SIG-M5 (cell line): ENCODE results near the gene GOLGA6L9.
"Not testable (repeated sequence)": the region's sequence is repeated elsewhere in the genome, so short reads cannot be mapped to it uniquely, and the experiment has no call there.

ENCODE experiments used
- DNase-seq: peaks from one replicate; lab custom pipeline; 2025; lab: John Stamatoyannopoulos, UW

GOLGA6L9 gene, protein sequence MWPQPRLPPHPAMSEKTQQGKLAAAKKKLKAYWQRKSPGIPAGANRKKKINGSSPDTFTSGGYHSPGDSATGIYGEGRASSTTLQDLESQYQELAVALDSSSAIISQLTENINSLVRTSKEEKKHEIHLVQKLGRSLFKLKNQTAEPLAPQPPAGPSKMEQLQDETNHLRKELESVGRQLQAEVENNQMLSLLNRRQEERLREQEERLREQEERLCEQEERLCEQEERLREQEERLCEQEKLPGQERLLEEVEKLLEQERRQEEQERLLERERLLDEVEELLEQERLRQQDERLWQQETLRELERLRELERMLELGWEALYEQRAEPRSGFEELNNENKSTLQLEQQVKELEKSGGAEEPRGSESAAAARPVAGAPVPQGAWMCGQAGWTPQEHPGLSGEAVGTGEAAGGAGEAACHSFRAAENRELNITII

DNA sequence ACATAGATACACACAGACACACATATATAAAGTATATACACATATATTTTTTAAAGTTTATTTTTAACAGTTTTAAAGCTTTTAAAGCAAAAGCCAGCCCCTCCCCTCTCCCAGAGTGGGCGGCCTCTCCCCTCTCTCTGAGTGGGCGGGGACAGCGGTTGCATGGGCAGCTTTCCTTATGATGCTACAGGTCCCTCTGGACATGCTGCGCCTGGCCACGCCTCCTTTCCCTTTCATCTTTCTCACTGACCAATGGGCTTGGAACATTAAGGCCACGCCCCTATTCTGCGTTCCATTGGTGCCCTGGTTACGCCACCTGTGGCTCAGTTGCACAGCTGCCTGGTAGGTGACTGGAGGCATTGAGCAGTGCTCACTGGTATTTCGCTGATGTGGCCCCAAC is at the start of gene GOLGA6L9:
TSS of gene GOLGA6L9 (plus strand) at position 124 of the 400 bp plus-strand sequence. CDS start at position 388, 264 bp downstream.
- not testable (repeated sequence) for DNase-seq

DNA sequence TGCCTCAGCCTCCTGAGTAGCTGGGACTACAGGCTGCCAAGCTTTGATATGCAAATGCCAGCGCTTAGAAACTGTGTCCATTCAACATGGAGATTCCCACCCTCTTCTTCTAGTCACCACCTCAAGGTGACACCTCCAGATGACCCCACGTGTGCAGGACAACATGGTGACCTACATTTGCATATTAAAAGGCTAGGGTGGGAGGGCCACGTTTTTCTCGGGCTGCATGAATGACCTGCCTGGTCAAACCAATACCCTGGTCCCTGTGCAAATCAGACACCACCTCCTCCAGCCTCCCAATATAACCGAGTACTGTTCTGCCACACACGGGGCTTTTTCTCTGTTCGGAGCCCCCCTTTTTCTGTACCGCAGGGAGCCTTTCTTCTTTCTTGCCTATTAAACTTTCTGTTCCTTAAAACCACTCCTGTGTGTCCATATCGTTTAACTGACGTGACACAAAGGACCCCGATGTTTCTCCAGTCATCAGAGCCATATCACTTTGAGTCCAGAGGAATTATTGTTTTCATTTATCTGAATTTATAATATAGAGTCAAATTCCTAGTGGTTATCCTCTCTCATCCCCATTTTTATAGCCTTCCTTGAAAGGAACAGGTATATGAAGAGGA is 48.2 kb upstream of the GOLGA6L9 start:
- not testable (repeated sequence) for DNase-seq

GRCh38 chr15:82387209-82387608 is 42.4 kb upstream of the GOLGA6L9 start:
- DNase-seq = not testable (repeated sequence)

- not testable (repeated sequence) for DNase-seq
These were observed 39.5 kb upstream of the GOLGA6L9 start for GRCh38 chr15:82390152-82390551.

DNA sequence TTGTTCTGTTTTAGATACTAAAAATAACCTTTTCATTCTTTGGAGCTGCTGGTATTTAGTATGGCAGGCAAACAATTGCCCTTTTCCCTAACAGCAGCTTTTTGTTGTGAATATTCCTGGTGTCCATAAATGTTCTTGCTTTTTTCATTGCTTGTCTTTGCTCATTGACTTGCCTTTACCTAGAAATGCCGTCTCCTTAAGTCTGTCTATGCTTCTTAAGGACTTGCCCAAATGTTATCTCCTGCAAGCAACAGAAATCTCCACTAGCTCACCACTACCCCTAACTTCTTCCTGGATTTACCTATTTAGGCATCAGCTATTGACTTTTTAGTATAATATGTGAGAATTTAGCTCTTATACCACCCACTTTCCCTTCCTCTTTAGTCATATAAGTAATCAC is 37.5 kb upstream of the GOLGA6L9 start:
- not testable (repeated sequence) for DNase-seq

GRCh38 chr15:82393671-82394070 is 35.9 kb upstream of the GOLGA6L9 start:
- DNase-seq = no peak

DNA sequence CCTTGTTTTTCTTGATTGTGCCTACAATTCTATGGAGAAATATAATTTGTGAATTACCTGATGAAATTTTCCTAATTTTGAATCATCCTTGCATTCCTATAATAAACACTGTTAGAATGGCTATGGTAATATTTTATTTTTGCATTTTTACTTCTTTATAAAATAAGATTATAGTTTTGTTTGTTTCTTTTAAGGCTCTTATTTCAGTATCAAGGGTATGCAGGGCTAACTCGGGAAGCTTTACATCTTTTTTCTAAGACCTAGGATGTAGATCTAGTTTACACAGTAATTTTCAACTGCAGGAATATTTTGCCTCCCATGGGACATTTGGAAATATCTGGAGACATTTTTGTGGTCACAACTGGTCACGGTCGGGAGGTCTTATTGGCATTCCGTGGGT is 33.8 kb upstream of the GOLGA6L9 start:
- DNase-seq = not testable (repeated sequence)

GRCh38 chr15:82397817-82398216 is 31.8 kb upstream of the GOLGA6L9 start:
- no peak for DNase-seq

DNA sequence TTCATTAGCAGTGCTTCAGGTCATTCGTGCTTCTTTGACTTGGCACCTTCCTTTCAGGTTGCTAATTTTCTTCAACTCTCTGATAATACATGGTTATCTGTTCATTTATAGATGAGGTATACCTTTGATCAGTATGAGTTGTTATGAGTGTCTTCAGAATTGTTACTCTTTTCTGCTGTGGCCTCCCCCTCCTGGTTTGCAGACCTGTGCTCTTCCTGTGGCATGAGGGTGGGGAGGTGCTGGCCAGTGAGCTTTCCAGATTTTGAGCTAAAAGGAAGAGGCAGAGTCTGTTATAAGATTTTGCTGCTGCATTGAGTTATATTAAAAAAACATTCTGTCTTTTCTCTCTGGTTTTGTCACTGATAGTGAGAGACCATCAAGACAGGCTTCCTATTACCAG is 30.8 kb upstream of the GOLGA6L9 start:
- no peak for DNase-seq

GRCh38 chr15:82399366-82400103 is 30.1 kb upstream of the GOLGA6L9 start:
- not testable (repeated sequence) for DNase-seq

DNA sequence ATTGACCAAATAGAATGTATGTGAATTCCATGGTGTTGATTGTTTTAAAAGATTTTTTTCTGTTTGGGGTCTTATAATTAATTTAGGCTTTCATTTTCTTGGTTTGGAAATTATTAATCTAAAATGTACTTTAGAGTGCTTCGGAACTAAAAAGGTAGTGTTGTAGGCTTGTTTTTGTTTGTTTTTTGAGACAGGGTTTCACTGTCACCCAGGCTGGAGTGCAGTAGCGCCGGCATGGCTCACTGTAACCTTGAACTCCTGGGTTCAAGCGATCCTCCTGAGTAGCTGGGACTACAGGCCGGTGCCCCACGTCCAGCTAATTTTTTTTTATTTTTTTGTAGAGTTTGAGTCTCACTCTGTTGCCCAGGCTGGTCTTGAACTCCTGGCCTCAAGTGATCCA is 27.7 kb upstream of the GOLGA6L9 start:
- not testable (repeated sequence) for DNase-seq

DNA sequence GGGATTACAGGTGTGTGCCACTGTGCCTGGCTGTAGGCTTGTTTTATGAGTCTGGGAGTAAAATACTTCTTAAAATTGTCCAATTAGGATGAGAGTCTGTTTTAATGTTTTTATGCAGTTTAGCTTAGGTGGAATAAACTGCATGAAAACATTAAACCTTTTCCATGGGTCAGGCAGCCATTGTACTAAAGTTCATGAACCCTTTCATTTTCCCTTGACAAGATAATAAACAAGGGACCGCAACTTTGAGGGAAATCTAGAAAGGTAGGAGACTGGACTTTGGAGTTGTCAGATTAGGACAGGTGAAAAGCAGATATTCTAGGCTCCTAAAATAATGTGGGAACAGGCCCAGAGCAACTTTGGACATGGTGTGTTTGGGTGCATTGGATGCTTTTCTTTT is 27.3 kb upstream of the GOLGA6L9 start:
- not testable (repeated sequence) for DNase-seq

- not testable (repeated sequence) for DNase-seq
These were observed 23.4 kb upstream of the GOLGA6L9 start for GRCh38 chr15:82406211-82406610.

GRCh38 chr15:82410306-82410705 is 19.3 kb upstream of the GOLGA6L9 start:
- DNase-seq = not testable (repeated sequence)

DNA sequence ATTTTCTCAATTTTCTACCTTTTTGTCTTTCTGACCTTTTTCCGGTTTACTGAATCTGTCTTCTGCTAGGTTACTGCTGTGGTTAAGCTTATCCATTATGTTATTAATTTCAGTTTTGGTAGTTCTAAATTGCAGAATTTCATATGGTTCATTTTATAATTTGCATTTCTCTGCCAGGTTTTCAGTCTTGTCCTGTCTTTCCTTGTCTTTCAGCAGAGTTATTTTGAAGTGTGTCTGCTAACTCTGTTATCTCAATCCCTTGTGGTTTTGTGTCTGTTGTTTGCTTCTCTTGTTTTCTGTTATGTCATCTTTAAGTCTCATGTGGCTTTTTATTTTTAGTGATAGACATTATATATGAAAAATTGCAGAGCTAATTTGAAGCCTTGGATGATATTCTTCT is 18.0 kb upstream of the GOLGA6L9 start:
- not testable (repeated sequence) for DNase-seq

GRCh38 chr15:82414525-82415191 is 15.0 kb upstream of the GOLGA6L9 start:
- not testable (repeated sequence) for DNase-seq

- DNase-seq = not testable (repeated sequence)
These were observed 9.1 kb upstream of the GOLGA6L9 start for GRCh38 chr15:82420516-82420915.

DNA sequence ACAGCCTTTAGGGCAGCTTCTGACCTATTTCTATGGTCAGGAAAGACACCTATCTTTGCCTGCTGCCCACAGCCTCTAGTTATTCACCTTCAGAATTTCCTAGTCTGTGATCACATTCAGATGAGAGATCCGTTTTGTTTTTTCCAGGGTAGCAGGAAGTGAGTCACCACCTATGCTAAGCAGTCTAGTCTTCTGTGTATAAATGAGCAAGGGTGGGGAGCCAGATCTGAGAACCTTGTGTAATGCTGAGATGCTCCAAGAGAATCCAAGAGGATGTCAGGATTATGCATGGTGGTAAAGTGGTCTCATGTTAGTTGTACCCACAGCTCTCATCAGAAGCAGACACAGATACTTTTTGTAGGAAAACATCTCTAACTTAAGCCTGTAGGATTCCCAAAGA is 8.7 kb upstream of the GOLGA6L9 start:
- DNase-seq = not testable (repeated sequence)

DNA sequence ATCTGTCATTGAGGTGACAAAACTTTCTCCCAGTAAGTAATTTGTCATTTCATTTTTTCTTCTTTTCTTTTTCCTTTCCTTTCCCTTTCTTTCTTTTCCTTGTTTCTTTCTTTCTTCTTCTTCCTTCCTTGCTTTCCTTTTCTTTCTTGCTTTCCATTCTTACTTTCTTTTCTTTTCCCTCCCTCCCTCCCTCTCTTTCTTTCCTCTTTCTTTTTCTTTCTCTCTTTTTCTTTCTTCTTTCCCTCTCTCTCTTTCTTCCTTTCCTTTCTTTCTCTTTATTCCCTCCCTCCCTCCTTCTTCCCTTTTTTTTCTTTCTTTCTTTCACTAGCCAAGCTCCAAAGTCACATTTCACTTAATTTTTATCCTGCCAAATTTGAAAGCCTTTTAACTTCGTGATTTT is 2.5 kb upstream of the GOLGA6L9 start:
- not testable (repeated sequence) for DNase-seq

DNA sequence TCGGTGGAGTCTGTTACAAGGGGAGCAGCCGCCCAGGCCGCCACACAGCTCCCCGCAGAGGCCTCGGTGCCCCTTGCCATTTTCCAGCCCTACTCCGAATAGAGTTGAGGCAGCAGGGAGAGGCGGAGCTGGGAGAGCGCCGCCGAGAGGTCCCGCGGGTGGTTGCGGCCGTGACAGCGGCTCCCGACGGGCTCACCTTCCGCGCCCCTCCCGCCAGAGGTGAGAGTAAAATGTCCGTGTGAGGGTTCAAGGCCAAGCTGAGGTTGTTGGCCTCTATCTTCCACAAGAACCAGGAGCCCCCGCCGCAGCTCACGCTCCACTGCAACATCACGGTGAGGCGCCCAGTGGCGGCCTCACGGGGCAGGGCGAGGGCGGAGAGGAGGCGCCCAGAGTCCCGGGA is 15.8 kb downstream of the GOLGA6L9 start:
- not testable (repeated sequence) for DNase-seq

- DNase-seq = not testable (repeated sequence)
These were observed 27.7 kb downstream of the GOLGA6L9 start for GRCh38 chr15:82457336-82457735.

- DNase-seq = not testable (repeated sequence)
These were observed 36.0 kb downstream of the GOLGA6L9 start for GRCh38 chr15:82465629-82466028.
